ENCODE measurements around the gene RGS7.

DNA sequence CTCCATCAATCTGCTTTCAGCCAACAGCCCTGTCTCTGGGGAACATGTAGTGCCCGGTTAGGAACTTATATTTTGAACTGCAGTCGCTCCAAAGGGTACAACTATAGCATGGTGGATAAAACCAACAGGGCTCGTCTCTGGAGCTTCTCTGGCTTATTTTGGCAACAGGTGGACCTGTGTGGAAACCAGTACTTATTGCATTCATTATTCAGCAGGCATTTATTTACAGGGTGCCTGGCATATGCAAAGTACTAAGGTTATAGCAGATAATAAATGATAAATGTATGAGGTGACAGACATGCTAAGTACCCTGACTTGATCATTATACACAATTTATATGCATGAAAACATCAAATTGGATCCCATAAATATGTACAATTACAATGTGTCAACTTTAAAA lies 93.7 kb downstream of the RGS7 start:
- no peak for TF ChIP-seq POLR2AphosphoS2 (conservative IDR thresholded peaks at IDR 0.05; ENCODE audit: low read length)
- no peak for TF ChIP-seq KDM5A (IDR thresholded peaks at IDR 0.05)
- TF ChIP-seq CTCF (IDR thresholded peaks at IDR 0.05), result no peak
- no peak for TF ChIP-seq KDM1A (IDR thresholded peaks at IDR 0.05; ENCODE audit: low read depth)
- TF ChIP-seq POLR2A (IDR thresholded peaks at IDR 0.05; ENCODE audit: low read length), result no peak
- TF ChIP-seq BHLHE40 (IDR thresholded peaks at IDR 0.05; ENCODE audit: low read depth, low read length), result no peak
- no peak for TF ChIP-seq FOSL2 (IDR thresholded peaks at IDR 0.05)
- no peak for TF ChIP-seq FOSL2 (CRISPR knock-in tag; IDR thresholded peaks at IDR 0.05)
- TF ChIP-seq, protein P1, sequence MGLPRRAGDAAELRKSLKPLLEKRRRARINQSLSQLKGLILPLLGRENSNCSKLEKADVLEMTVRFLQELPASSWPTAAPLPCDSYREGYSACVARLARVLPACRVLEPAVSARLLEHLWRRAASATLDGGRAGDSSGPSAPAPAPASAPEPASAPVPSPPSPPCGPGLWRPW (IDR thresholded peaks at IDR 0.05), result no peak
- TF ChIP-seq RCOR1 (IDR thresholded peaks at IDR 0.05; ENCODE audit: low read depth, low read length), result no peak
- TF ChIP-seq, protein P2, sequence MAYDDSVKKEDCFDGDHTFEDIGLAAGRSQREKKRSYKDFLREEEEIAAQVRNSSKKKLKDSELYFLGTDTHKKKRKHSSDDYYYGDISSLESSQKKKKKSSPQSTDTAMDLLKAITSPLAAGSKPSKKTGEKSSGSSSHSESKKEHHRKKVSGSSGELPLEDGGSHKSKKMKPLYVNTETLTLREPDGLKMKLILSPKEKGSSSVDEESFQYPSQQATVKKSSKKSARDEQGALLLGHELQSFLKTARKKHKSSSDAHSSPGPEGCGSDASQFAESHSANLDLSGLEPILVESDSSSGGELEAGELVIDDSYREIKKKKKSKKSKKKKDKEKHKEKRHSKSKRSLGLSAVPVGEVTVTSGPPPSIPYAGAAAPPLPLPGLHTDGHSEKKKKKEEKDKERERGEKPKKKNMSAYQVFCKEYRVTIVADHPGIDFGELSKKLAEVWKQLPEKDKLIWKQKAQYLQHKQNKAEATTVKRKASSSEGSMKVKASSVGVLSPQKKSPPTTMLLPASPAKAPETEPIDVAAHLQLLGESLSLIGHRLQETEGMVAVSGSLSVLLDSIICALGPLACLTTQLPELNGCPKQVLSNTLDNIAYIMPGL (CRISPR knock-in tag; IDR thresholded peaks at IDR 0.05; ENCODE audit: borderline replicate concordance), result no peak
